H1 (cell line): ENCODE measurements around the gene PARM1. TPM values are rescaled to one million over a fixed set of nuclear protein-coding genes. Genes with fewer than 3 reads are reported as not detected.

Experiments used
- SP1 ChIP-seq: IDR thresholded peaks from 2 replicates; pipeline ENCODE4 v1.6.1; 2011; ENCODE audit warnings: low read depth, low read length
- YY1 ChIP-seq: IDR thresholded peaks from 2 replicates; pipeline ENCODE4 v1.6.1; 2011; ENCODE audit warnings: low read depth, mild to moderate bottlenecking, low read length
- polyA plus RNA-seq, 7 experiments: library from polyadenylated mRNA; depleted of rRNA in 3 of 7; stranded (reverse) in 5 of 7; unstranded in 2 of 7; fragments of >200 nt in 5 of 7; fragments of 200-250 nt in 2 of 7; gene quantifications; 1 replicate in 5 of 7; 2 replicates in 1 of 7; 4 replicates in 1 of 7; pipeline versions ENCODE4 v1.2.1 to v1.2.3, GENCODE V29; 2011 to 2013; ENCODE audit warnings: missing spikeins in 2 of 7, mixed read lengths in 2 of 7
- total RNA-seq: library from RNA; stranded (reverse); fragmentation: NEBNext Ultra II Directional; extraction: Animal tissue kit (Norgen Biotek cat#: 25700); gene quantifications from 2 replicates; pipeline ENCODE4 v1.2.1, GENCODE V29; 2021
- TF ChIP-seq, protein P1 (sequence below): fragments of 300-600 bp; sonication (generic); IDR thresholded peaks from 2 replicates; pipeline ENCODE4 v1.7.1; 2012; ENCODE audit warnings: low read length, moderate library complexity, mild to moderate bottlenecking, inconsistent platforms; ENCODE audit not compliant: insufficient replicate concordance

The PARM1 gene
- total and polyA plus RNA-seq, 2 of the 8 experiments (the other 6 are each of a cell fraction or from before 2014, with no cell fraction given) = 2.0 to 5.3 TPM

DNA sequence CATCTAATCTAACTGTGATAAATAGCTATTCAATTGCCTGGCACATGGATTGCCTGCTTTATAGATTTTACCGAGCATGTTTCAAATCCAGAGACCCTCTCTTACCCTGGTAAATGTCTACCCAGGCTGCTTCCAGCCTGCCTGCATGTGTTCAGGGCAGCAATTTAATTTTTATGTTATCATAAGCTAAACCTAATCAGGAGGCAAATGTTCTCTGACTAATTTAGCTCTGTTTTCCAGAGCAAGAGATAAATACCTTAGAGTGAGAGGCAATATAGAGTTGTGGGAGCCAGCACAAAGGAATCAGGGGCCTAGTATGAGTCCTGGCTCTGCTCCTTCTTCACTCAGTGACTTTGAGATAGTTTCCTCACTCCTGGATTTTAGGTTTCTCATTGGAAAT is 37.7 kb downstream of the PARM1 start (continued):
- TF ChIP-seq, protein P1, sequence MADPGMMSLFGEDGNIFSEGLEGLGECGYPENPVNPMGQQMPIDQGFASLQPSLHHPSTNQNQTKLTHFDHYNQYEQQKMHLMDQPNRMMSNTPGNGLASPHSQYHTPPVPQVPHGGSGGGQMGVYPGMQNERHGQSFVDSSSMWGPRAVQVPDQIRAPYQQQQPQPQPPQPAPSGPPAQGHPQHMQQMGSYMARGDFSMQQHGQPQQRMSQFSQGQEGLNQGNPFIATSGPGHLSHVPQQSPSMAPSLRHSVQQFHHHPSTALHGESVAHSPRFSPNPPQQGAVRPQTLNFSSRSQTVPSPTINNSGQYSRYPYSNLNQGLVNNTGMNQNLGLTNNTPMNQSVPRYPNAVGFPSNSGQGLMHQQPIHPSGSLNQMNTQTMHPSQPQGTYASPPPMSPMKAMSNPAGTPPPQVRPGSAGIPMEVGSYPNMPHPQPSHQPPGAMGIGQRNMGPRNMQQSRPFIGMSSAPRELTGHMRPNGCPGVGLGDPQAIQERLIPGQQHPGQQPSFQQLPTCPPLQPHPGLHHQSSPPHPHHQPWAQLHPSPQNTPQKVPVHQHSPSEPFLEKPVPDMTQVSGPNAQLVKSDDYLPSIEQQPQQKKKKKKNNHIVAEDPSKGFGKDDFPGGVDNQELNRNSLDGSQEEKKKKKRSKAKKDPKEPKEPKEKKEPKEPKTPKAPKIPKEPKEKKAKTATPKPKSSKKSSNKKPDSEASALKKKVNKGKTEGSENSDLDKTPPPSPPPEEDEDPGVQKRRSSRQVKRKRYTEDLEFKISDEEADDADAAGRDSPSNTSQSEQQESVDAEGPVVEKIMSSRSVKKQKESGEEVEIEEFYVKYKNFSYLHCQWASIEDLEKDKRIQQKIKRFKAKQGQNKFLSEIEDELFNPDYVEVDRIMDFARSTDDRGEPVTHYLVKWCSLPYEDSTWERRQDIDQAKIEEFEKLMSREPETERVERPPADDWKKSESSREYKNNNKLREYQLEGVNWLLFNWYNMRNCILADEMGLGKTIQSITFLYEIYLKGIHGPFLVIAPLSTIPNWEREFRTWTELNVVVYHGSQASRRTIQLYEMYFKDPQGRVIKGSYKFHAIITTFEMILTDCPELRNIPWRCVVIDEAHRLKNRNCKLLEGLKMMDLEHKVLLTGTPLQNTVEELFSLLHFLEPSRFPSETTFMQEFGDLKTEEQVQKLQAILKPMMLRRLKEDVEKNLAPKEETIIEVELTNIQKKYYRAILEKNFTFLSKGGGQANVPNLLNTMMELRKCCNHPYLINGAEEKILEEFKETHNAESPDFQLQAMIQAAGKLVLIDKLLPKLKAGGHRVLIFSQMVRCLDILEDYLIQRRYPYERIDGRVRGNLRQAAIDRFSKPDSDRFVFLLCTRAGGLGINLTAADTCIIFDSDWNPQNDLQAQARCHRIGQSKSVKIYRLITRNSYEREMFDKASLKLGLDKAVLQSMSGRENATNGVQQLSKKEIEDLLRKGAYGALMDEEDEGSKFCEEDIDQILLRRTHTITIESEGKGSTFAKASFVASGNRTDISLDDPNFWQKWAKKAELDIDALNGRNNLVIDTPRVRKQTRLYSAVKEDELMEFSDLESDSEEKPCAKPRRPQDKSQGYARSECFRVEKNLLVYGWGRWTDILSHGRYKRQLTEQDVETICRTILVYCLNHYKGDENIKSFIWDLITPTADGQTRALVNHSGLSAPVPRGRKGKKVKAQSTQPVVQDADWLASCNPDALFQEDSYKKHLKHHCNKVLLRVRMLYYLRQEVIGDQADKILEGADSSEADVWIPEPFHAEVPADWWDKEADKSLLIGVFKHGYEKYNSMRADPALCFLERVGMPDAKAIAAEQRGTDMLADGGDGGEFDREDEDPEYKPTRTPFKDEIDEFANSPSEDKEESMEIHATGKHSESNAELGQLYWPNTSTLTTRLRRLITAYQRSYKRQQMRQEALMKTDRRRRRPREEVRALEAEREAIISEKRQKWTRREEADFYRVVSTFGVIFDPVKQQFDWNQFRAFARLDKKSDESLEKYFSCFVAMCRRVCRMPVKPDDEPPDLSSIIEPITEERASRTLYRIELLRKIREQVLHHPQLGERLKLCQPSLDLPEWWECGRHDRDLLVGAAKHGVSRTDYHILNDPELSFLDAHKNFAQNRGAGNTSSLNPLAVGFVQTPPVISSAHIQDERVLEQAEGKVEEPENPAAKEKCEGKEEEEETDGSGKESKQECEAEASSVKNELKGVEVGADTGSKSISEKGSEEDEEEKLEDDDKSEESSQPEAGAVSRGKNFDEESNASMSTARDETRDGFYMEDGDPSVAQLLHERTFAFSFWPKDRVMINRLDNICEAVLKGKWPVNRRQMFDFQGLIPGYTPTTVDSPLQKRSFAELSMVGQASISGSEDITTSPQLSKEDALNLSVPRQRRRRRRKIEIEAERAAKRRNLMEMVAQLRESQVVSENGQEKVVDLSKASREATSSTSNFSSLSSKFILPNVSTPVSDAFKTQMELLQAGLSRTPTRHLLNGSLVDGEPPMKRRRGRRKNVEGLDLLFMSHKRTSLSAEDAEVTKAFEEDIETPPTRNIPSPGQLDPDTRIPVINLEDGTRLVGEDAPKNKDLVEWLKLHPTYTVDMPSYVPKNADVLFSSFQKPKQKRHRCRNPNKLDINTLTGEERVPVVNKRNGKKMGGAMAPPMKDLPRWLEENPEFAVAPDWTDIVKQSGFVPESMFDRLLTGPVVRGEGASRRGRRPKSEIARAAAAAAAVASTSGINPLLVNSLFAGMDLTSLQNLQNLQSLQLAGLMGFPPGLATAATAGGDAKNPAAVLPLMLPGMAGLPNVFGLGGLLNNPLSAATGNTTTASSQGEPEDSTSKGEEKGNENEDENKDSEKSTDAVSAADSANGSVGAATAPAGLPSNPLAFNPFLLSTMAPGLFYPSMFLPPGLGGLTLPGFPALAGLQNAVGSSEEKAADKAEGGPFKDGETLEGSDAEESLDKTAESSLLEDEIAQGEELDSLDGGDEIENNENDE = no peak
- TF ChIP-seq YY1 (no peak), SP1 (no peak)
